Glutamatergic neuron (in vitro differentiated cells): Measurements from ENCODE around the gene NLRP9. TPM values are rescaled to one million over a fixed set of nuclear protein-coding genes. Genes with fewer than 3 reads are reported as not detected.

Experiments used
- DNase-seq: peaks from one replicate; pipeline ENCODE4 v3.0.0; 2022
- H3K27ac Mint-ChIP-seq: one replicate; pipeline ENCODE4 v1.8.0; 2020; ENCODE audit warnings: mild to moderate bottlenecking, mixed read lengths, inconsistent platforms; ENCODE audit not compliant: unreplicated experiment
- H3K27me3 Mint-ChIP-seq: one replicate; pipeline ENCODE4 v1.8.0; 2020; ENCODE audit warnings: mild to moderate bottlenecking, moderate library complexity, mixed read lengths, inconsistent platforms; ENCODE audit not compliant: unreplicated experiment
- H3K36me3 Mint-ChIP-seq: one replicate; pipeline ENCODE4 v1.8.0; 2020; ENCODE audit warnings: mild to moderate bottlenecking, mixed read lengths, inconsistent platforms; ENCODE audit not compliant: unreplicated experiment
- H3K4me1 Mint-ChIP-seq: one replicate; pipeline ENCODE4 v1.8.0; 2020; ENCODE audit warnings: mild to moderate bottlenecking, low read depth, mixed read lengths, inconsistent platforms; ENCODE audit not compliant: unreplicated experiment
- H3K4me3 Mint-ChIP-seq: one replicate; pipeline ENCODE4 v1.8.0; 2020; ENCODE audit warnings: mild to moderate bottlenecking, mixed read lengths, inconsistent platforms; ENCODE audit not compliant: unreplicated experiment
- H3K9me3 Mint-ChIP-seq: one replicate; pipeline ENCODE4 v1.8.0; 2020; ENCODE audit warnings: mild to moderate bottlenecking, moderate library complexity, mixed read lengths, inconsistent platforms; ENCODE audit not compliant: unreplicated experiment
- total RNA-seq: library from RNA; stranded (reverse); fragmentation: NEBNext Ultra II Directional; extraction: Animal tissue kit (Norgen Biotek cat#: 25700); gene quantifications from one replicate; pipeline ENCODE4 v1.2.1, GENCODE V29; 2021; ENCODE audit not compliant: unreplicated experiment
- TF ChIP-seq, protein P1 (sequence below): fragments of 200-600 bp; sonication (generic); IDR thresholded peaks from one replicate; pipeline ENCODE4 v1.5.0; 2021; ENCODE audit not compliant: partially characterized antibody, unreplicated experiment

NLRP9 gene
- total RNA-seq, 1 donor from 2014 or later = not detected

DNA sequence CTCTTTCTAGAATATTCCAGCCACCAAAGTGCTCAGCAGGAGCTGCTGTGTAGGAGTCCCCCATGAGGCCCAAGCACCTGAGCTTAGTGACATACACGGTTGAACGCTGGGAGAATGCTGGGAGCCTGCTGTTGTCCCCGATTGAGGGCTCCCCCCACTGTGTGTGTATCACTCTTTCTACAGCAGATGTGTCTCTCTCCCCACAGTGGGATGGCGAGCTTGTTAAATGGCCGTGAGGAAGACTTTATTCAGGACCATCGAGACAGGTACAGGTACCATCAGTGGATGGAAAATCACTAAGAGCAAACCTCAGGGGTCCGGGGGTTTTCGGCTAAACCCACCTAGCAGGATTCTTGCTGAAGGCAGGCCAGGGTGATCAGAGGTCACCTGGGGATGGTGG, 40.5 kb downstream of the NLRP9 start:
- Mint-ChIP-seq H3K4me1 (no peaks in the 10 kb centered on the region), H3K27me3 (peaks cover 13% of the 10 kb centered on the region)
- TF ChIP-seq, protein P1, sequence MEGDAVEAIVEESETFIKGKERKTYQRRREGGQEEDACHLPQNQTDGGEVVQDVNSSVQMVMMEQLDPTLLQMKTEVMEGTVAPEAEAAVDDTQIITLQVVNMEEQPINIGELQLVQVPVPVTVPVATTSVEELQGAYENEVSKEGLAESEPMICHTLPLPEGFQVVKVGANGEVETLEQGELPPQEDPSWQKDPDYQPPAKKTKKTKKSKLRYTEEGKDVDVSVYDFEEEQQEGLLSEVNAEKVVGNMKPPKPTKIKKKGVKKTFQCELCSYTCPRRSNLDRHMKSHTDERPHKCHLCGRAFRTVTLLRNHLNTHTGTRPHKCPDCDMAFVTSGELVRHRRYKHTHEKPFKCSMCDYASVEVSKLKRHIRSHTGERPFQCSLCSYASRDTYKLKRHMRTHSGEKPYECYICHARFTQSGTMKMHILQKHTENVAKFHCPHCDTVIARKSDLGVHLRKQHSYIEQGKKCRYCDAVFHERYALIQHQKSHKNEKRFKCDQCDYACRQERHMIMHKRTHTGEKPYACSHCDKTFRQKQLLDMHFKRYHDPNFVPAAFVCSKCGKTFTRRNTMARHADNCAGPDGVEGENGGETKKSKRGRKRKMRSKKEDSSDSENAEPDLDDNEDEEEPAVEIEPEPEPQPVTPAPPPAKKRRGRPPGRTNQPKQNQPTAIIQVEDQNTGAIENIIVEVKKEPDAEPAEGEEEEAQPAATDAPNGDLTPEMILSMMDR = no peak

DNA sequence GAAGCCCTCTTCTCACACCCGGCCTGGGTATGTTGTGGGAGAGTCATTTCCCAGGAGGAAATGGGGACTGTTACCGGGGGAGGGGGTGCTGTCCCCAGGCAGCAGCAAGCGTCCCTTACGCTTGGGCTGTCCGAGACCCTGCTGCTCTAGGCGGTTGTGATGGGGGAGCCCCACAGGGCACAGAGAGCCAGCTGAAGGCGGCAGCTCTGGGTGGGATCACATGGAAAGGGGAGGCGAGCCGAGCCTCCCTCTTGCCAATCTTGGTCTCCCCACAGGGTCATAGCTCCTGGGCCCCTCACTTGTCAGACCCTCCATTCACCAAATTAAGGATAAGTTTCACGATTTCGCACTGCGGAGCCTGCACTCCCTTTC, 41.1 kb downstream of the NLRP9 start:
- H3K4me3 Mint-ChIP-seq = no peak overlapping the region
- H3K4me1 Mint-ChIP-seq = no peaks in the 10 kb centered on the region
- H3K27me3 Mint-ChIP-seq = peaks cover 12% of the 10 kb centered on the region
- no peak overlapping the region for H3K27ac Mint-ChIP-seq
- H3K9me3 Mint-ChIP-seq = peaks cover 7% of the 10 kb centered on the region
- peaks cover 4% of the 10 kb centered on the region for H3K36me3 Mint-ChIP-seq
- no peak for DNase-seq
- TF ChIP-seq, protein P1 = no peak

More for the DNA sequence above, 40.5 kb downstream of the NLRP9 start:
- H3K9me3 Mint-ChIP-seq = peaks cover 12% of the 10 kb centered on the region
- H3K36me3 Mint-ChIP-seq = peaks cover 8% of the 10 kb centered on the region
- H3K4me3 Mint-ChIP-seq = no peak overlapping the region
- no peak overlapping the region for H3K27ac Mint-ChIP-seq
- no peak for DNase-seq

DNA sequence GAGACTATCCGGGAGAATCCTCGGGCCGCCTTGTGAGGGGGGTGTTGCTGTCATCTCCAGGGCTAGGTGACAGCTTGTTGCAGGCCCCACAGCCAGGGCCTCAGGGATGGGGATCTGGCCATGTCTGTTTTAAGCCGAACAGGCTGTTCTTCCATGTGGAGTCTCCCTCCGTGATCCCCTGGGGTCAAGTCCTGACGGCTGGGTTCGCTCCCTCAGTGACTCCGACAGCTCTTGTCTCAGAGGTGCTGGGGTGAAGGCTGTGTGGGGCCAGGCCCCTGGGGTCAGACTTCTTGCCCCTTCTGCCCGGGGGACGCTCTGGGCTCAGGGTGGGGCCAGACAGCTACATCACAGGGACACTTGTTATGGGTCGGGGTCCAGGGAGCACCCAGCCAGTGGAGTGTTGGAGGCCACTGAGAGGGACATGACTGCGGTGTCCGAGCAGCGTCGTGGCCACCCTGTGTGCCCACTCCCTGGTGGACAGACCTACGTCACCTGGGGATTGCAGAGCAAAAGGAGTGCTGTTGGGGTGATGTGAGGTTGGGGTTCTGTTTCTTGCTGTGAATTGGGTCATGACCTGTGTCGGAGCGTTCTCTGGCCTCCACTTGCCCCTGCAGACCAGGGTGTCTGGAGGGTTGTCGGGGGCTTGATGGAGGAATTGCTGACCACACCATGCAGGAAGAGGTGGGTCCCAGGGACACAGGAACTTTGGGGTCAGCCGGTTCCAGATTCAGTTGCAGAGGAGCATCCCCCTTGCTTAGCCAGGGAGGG, 41.7 kb downstream of the NLRP9 start:
- no peaks in the 10 kb centered on the region for H3K4me1 Mint-ChIP-seq
- H3K27ac Mint-ChIP-seq = no peak overlapping the region
- TF ChIP-seq, protein P1 = no peak
- H3K4me3 Mint-ChIP-seq = no peak overlapping the region
- peaks cover 1% of the 10 kb centered on the region for H3K36me3 Mint-ChIP-seq
- DNase-seq = no peak
- H3K9me3 Mint-ChIP-seq = peaks cover 5% of the 10 kb centered on the region
- peaks cover 12% of the 10 kb centered on the region for H3K27me3 Mint-ChIP-seq

DNA sequence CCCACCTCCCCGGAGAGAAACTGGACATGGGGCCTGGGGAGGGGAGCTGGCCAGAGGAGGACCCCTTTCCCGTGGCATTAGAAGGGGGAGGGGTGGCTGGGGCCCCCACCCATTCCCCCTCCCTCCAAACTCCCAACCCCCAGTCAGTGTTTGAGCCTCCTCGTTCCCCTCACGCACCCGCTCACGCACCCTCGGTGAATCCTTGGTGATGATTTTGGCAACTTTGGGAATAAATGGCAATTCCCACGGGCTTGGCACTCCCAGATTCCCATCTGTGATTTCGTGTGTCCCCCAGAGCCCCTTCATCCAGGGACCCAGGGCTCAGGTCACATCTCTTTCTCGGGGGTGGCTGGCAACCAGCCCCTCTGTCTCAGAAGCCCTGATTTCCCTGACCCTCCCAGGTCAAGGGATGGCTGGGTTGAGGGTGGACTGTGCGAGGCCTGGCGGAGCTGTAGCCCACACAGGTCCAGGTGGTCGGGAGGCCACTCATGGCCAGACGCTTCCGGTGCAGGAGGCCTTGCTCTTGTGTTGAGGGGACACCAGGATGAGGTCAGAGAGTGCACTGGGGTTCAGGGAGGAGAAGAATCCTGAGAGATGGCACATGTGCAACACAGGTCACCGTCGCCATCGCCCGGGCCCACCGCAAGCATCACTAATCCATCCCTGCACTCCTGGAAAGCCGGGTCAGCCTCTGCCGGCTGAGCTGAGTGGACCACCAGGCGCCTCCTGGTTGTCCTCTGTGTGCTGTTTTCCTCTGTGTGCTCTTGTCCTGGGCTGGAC, 42.5 kb downstream of the NLRP9 start:
- TF ChIP-seq, protein P1 = no peak
- H3K4me3 Mint-ChIP-seq = no peak overlapping the region
- H3K36me3 Mint-ChIP-seq = no peaks in the 10 kb centered on the region
- H3K27ac Mint-ChIP-seq = no peak overlapping the region
- peaks cover 4% of the 10 kb centered on the region for H3K9me3 Mint-ChIP-seq
- H3K4me1 Mint-ChIP-seq = no peaks in the 10 kb centered on the region
- DNase-seq = no peak
- H3K27me3 Mint-ChIP-seq = peaks cover 12% of the 10 kb centered on the region
